Right lobe of liver (tissue), 4 donors: ENCODE measurements around the gene MRGPRD.

Experiments used
- CTCF ChIP-seq, 4 donors: fragments of 200-600 bp in 3 of 4; fragments of 450-650 bp in 1 of 4; IDR thresholded peaks; one replicate each; pipeline versions ENCODE4 v1.5.1 to v1.8.0; 2016 to 2022; ENCODE audit warnings: antibody characterized with exemption in 4 of 4, mild to moderate bottlenecking in 2 of 4
- POLR2A ChIP-seq: fragments of 450-650 bp; IDR thresholded peaks from one replicate; pipeline ENCODE4 v1.6.1; 2017; ENCODE audit warnings: antibody characterized with exemption, mild to moderate bottlenecking
- donor health status: DM: no; HTN: no; CAD: no.
- donor health status: DM: no; HTN: no; CAD: no.
- donor health status: DM: no; HTN: yes; CAD: no.

GRCh38 chr11:68950762-68951161 is 30.0 kb downstream of the MRGPRD start:
- TF ChIP-seq CTCF (IDR thresholded peaks at IDR 0.05): no peak
- TF ChIP-seq POLR2A: no peak
